Glomerular visceral epithelial cell (primary cell): ENCODE results near the gene DENND1A.
"Not testable (repeated sequence)": the region's sequence is repeated elsewhere in the genome, so short reads cannot be mapped to it uniquely, and the experiment has no call there.

ENCODE experiments used
- DNase-seq: peaks from one replicate; pipeline ENCODE4 v3.0.0-alpha.2; 2016; ENCODE audit errors: extremely low spot score

DENND1A gene

DNA sequence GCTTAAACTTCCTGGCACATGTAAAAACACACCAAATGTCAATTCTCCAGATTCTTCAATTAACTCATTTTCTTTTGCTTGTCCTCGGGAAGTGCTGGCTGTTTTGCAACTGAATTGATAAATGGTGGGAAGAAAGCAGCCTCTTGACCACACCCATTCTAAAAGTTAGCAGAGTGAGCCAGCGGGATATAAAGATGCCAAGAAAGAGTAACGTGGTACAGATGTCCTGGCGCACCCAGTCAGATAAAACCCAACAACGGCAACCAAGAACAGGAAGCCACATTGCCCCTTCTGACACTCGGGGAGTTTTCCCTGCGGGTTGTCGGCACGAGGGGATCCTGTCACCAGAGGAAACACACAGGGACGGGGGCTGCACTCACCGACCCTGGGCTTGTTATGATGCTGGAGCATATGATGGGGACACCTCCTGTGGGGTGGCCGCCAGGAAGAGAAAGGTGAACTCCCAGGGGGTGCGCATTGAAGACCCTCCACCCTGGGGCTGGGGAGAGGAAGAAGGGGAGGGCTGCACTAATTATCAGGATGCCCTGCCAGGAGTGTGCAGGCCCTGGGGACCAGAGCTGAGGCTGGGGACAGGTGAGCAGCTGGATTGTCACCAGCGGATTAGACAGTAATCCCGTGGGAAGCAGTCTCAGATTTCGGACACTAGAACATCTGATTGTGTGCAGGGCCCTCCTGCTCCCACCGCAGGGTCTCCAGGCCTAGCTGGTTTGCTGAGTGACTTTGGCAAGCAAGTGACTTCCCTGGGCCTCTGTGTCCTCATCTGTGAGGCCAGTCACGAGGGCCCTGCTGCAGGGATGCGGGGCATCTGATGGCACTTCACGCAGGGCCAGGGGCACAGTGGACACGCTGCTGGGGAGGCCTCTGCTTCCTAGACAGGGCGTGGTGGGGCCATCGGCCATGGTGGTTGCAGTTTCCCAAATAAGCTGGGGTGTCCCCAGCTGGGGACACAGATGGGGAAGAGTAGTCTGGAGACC is 514.7 kb downstream of the DENND1A start:
- no peak for DNase-seq

DNA sequence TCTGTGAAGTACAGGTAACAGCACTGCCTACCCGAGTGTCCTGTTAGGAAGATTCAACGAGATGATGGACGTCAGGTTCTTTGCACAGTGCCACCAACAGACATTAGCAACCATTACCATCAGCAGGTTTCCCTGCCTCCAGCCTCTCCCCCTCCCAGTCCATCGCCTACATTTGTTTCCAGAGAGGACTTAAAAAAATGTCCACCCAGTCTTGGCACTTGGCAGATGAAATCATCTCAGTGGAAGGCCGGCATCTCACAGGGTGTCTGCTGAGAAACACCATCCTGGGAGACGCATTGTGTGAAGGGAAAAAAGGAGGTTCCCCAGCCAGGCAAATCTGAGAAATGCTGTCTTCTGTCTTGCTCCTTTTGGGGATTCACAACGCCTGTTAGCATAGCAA is 515.7 kb downstream of the DENND1A start:
- DNase-seq, result no peak

GRCh38 chr9:123412171-123412820 is 517.6 kb downstream of the DENND1A start:
- DNase-seq, result no peak

DNA sequence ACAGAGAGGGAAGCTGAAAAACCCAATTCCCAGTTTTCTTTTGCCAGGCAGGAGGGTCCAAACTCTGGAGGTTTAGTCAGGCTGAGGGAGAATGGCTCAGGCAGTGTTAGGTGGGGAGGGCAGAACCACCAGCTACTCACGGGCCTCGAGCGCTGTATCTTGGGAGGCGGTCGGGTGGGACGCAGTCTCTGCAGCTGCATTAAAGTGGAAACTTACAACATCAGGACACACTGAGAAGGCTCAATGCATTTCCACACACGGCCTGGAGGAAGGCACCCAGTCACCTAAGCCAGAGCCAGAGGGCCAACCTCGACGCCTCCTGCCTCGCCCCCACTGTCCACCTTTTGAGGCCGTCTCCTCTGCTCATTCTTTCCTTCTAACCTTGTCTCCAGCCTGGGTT is 518.3 kb downstream of the DENND1A start:
- DNase-seq, result no peak

- DNase-seq, result no peak
Observed at GRCh38 chr9:123411191-123411590, 518.7 kb downstream of the DENND1A start.

GRCh38 chr9:123410281-123410910 is 519.5 kb downstream of the DENND1A start:
- DNase-seq, result no peak

- no peak for DNase-seq
Observed at GRCh38 chr9:123408313-123409262, 521.3 kb downstream of the DENND1A start.

DNA sequence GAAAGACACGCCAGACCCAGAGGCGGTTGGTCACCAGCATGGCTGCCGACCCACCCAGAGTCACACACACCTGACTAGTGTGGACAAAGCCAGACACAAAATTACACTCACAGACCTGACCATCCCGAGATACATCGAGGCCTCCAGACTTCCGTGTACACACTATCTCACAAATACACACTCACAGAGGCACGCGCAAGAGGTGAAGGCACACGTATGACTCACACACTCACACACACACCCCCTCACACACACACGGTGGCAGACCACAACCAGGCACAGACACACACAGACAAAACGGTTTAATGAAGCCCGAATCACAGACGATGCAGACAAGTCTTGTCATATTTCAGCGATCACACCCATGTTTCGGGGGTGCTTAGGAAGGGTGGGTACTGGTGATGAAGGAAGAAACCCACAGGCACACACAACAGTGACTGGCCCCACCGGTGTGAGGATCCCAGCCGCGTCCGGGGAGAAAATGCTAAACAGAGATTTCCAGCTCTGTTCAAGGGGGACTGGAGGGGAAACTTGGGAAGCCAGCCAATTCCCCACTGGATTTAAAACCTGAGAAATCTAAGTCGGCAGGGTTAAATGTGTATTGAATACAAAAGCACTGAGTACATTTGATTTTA is 522.6 kb downstream of the DENND1A start:
- no peak for DNase-seq

DNA sequence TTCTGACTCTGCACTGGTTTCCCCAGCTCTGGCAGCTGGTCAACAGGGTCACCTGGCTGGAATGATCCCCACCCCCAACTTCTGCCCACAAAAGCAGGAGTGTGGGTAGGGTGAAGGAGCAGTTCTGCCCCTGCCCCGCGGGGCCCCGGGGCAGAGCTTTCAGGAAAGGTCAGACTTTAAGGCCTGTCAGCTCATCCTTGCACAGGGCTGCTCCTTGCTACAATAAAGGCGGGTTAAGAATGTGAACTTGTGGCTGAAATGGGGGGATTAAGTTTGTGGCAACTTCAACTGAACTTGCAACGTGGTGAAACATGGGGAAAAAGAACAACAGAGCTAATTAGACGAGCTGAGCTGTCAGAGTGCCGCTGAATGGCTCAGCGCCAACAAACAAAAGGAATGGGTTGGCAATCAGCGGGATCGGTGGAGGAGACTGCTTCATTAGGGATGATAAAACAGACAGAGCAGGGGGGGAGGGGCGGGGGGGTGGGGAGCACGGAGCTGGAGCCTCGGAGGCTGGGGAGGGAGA is 523.2 kb downstream of the DENND1A start:
- no peak for DNase-seq

DNA sequence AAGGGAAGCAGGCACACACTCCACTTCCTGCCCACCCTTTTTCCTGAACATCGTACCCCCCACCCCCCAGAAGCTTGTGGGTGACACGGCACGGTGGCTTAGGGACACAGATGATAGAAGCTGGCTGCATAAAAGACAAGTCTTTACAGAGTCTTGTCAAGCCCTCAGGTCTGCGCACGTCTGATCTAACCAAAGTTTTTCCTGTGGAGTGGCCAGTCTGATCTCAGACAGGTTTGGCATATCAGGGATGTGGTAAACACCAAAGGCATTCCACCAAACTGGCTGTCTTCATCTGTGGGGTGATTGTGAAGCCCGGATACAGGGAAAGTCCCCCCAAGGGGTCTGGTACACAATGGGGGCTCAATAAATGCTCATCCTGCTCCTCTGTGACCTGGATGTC is 523.9 kb downstream of the DENND1A start:
- no peak for DNase-seq

- no peak for DNase-seq
Observed at GRCh38 chr9:123402981-123403509, 526.9 kb downstream of the DENND1A start.

GRCh38 chr9:123401879-123402513 is 527.9 kb downstream of the DENND1A start:
- DNase-seq, result peak; percentile 50

DNA sequence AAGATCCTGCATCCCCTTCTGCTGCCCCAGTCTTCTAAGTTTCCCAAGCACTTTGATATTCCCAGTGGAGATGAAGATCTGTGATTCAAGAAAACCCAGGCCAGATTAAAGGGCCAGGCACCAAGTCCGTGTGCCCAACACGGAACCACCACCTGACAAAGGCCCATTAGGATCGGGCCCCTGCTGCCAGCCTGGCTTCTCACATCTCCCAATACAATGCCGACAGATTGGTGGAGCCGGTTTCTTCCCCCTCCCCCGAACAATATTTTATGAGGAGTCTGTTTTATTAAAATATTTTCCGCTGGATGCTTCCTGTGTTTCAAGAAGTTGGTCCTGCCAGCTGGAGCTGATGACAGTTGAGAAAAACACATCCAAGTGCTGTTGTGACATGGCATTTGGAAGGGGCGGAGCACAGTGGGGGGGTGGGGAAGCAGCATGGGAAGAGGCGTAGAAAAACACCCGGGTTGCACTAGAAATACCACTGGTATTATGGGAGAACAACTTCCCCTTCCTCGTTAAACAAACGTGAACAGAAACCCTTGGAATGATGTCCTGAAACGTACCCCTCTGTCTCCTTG is 528.9 kb downstream of the DENND1A start:
- no peak for DNase-seq

DNA sequence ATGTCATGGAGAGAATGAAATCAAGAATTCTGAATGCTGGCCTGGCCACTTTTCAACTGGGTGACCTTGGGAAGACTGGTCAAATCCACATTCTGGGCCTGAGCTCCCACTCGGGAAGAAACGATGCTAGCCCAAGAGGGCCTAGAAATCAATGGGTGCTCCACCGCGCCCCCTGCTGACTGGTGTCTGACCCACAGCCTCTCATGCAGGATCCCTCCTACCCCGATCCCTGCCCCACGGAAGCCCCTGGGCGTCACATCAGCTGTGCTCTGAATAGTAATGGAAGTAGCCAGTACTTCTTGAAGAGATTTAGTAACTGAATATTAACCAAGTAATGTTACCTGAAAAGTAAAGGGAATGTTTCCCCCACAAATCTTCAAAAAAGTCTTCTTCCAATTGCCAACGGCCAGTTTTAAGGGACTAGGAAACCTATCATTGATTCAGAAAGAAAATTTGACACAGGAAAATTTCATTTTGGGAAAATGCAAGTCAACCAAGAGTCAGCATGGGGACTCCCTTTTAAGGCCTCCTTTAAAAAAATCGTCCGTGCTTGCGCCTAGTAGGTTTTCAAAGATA is 530.0 kb downstream of the DENND1A start:
- no peak for DNase-seq

DNA sequence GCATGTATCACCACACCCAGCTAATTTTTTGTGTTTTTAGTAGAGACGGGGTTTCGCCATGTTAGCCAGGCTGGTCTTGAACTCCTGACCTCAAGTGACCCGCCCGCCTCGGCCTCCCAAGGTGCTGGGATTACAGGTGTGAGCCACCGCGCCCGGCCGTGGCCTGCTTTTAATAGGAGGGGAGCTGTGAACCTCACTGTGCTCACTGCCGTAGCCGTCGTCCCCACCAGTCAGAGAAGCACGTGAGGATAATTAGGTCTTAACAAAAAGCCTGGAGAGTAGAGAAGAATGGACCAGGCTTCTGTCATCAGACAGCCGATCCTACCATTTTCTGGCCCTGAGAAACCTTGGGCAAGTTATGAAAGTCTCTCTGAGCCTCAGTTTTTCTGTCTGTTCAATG is 531.0 kb downstream of the DENND1A start:
- DNase-seq, result not testable (repeated sequence)

DNA sequence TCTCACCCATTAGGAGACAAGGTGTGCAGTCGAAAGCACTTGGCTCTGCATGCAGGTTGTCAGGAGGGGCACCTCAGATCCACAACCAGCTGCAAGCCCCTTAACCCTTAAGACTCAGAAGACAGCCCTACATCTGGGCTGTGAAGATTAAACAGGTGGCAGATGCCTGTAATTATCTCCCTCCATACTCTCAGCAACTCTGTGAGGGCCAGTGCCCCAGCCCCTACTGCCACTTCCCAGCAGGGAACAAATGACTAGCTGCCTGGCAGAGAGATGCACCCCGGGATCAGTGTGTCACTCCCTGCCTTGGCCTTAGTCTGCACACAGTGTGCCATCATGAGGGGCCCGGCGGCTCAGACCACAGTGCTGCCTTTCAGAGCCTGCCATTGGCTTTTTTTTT is 532.0 kb downstream of the DENND1A start:
- DNase-seq, result no peak

DNA sequence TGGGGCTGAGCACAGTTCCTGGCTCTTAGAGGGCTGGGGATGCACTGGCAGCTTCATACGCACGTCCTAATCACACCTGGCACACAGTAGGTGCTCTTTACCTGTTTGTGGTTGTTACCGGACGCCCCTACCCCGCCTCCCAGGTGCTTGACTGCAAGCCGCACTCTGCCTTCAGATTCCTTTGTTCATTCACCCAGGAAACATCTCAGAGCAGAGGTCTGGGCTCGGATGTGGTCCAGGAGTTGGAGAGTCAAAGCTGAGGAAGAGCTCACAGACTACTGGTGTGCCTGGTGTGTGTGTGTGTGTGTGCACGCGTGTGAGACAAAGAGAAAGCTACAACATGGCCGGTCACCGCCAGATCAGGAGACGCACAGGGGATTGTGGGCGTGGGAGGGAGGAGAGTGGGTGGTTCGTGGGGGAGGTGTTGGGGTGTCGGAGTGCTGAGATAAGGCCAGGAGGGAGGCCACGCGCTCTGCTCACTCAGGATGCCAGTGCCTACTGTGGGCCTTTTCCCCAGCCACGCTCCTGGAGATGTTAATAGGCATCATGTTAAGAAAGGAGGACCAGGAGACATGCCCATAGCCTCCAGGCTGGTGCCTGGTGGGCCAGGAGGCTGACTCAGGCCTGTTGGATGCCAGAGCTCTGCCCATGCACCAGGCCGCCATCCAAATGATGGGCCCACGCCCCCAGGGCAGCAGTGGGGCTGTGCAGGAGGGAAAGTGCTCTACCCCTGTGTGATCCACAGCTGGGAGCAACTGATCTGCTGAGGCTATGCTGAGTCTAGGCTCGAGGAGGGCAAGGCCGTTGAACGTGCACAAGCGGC is 534.0 kb downstream of the DENND1A start:
- DNase-seq, result no peak

- no peak for DNase-seq
Observed at GRCh38 chr9:123395276-123395688, 534.6 kb downstream of the DENND1A start.
